ENCODE measurements around the gene LRFN3. TPM values are rescaled to one million over a fixed set of nuclear protein-coding genes. Genes with fewer than 3 reads are reported as not detected.

Gene LRFN3
- total RNA-seq, 1 experiment from 2014 or later, result 20.6 TPM

- no peak for TF ChIP-seq ATF6 (CRISPR knock-in tag; IDR thresholded peaks at IDR 0.05)
- TF ChIP-seq ZNF425 (CRISPR knock-in tag; conservative IDR thresholded peaks at IDR 0.05), result no peak
- TF ChIP-seq SMAD4 (CRISPR knock-in tag; IDR thresholded peaks at IDR 0.05), result no peak
- no peak for TF ChIP-seq IRF2 (CRISPR knock-in tag; IDR thresholded peaks at IDR 0.05; ENCODE audit: borderline replicate concordance, low read depth)
- TF ChIP-seq ZNF532 (CRISPR knock-in tag; IDR thresholded peaks at IDR 0.05; ENCODE audit: borderline replicate concordance), result no peak
- no peak for TF ChIP-seq NFYB (CRISPR knock-in tag; conservative IDR thresholded peaks at IDR 0.05; ENCODE audit: low read depth)
- TF ChIP-seq CBFB (CRISPR knock-in tag; IDR thresholded peaks at IDR 0.05; ENCODE audit: low read depth), result no peak
- no peak for TF ChIP-seq IRF1 (CRISPR knock-in tag; IDR thresholded peaks at IDR 0.05)
- no peak for TF ChIP-seq ZNF263 (CRISPR knock-in tag; IDR thresholded peaks at IDR 0.05; ENCODE audit: low read depth)
- no peak for TF ChIP-seq SOX15 (CRISPR knock-in tag; IDR thresholded peaks at IDR 0.05)
- TF ChIP-seq NR3C1 (CRISPR knock-in tag; conservative IDR thresholded peaks at IDR 0.05; ENCODE audit: low read depth), result no peak
- no peak for TF ChIP-seq ZBTB21 (CRISPR knock-in tag; IDR thresholded peaks at IDR 0.05; ENCODE audit: borderline replicate concordance)
- TF ChIP-seq AR (CRISPR knock-in tag; IDR thresholded peaks at IDR 0.05), result no peak
- TF ChIP-seq USF1 (CRISPR knock-in tag; IDR thresholded peaks at IDR 0.05), result no peak
- no peak for TF ChIP-seq TEAD1 (CRISPR knock-in tag; IDR thresholded peaks at IDR 0.05)
- TF ChIP-seq STAT6 (CRISPR knock-in tag; conservative IDR thresholded peaks at IDR 0.05; ENCODE audit: low read depth), result no peak
- H3K36me3 Mint-ChIP-seq, result peaks cover 14% of the 10 kb centered on the region
- H3K4me3 Mint-ChIP-seq, result no peak overlapping the region
- H3K9me3 Mint-ChIP-seq, result no peaks in the 10 kb centered on the region
- no peak for DNase-seq (ENCODE audit: low spot score)
- ChIA-PET CTCF (interaction anchor here (0.7 to 1.0 kb wide), 2 partner anchors 14 to 49 kb away, joined by 3 to 4 read pairs; partner anchors contain the start of gene SDHAF1), POLR2A (no interaction called here)
- H3K4me1 Mint-ChIP-seq, result peaks cover 8% of the 10 kb centered on the region
- no peak for ATAC-seq
- H3K27me3 Mint-ChIP-seq (ENCODE audit: low read depth), result no peaks in the 10 kb centered on the region; the same call in 1 of the 2 replicates
- no peak overlapping the region for H3K27ac Mint-ChIP-seq
Measured at GRCh38 chr19:35945121-35945790, 9.1 kb downstream of the LRFN3 start.

All from WTC11 (cell line).